ENCODE measurements around the gene TMEM131.
A peak's percentile ranks its signal among the peaks of the same experiment; 100 is the strongest.

TMEM131 gene

DNA sequence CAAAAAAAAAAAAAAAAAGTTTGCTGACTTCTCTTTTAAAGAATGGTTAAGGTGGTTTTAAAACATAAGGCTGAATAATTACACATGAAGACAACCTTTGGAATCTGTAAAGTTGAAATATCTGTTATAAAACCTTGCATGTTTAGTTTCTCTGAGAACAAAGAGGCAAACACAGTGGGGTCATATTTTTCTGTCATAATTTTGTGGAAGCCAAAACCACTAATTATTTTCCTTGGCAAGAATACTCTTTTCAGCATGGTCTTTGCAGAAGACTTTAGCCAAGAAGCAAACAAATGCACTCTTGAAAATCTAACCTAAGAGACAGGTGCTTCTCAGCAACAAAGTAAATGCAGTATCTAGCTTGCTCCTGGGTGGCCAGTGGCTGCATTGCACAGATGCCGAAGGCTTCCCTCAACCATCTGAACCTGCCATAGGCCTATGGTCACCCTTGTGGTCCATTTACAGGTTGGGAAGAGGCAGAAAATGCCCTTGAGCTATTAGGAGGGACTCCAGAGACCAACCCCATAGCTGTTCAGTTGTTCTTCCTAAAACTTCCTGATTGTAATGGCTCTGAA lies 237.5 kb downstream of the TMEM131 start:
- peak; percentile 59 for DNase-seq (ENCODE audit: low read depth, low spot score)
- no peak overlapping the region for H3K4me3 ChIP-seq (ENCODE audit: low read depth, low read length)
- TF ChIP-seq, protein P1, sequence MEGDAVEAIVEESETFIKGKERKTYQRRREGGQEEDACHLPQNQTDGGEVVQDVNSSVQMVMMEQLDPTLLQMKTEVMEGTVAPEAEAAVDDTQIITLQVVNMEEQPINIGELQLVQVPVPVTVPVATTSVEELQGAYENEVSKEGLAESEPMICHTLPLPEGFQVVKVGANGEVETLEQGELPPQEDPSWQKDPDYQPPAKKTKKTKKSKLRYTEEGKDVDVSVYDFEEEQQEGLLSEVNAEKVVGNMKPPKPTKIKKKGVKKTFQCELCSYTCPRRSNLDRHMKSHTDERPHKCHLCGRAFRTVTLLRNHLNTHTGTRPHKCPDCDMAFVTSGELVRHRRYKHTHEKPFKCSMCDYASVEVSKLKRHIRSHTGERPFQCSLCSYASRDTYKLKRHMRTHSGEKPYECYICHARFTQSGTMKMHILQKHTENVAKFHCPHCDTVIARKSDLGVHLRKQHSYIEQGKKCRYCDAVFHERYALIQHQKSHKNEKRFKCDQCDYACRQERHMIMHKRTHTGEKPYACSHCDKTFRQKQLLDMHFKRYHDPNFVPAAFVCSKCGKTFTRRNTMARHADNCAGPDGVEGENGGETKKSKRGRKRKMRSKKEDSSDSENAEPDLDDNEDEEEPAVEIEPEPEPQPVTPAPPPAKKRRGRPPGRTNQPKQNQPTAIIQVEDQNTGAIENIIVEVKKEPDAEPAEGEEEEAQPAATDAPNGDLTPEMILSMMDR (IDR thresholded peaks at IDR 0.05; ENCODE audit: low read depth, low read length): no peak
- in situ Hi-C loops (cut with HindIII; ENCODE audit: low sequenced_read_pairs): no loop called here

DNA sequence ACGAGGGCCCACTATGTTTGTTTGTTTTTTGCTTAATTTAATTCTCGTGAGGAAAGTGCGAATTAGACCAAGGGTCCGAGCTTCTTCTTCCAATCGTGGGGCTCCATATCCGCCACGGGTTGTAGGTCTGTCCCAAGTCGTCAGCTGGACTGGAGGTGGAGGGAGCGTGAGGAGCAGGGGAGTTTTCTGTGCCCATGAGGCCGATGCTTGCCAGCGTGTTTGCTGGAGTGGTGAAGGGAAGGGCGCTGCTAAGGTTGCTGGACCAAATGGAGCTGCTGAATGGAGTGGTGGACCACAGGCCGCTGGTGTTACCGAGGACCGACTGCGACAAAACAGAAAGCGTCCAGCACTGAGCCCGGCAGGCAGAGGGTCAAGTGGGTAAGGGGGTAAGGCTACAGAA lies 238.7 kb downstream of the TMEM131 start:
- no peak overlapping the region for H3K4me3 ChIP-seq (ENCODE audit: low read depth, low read length)
- in situ Hi-C loops (cut with HindIII; ENCODE audit: low sequenced_read_pairs): no loop called here
- TF ChIP-seq, protein P1 (IDR thresholded peaks at IDR 0.05; ENCODE audit: low read depth, low read length): no peak
- DNase-seq (ENCODE audit: low read depth, low spot score): no peak

DNA sequence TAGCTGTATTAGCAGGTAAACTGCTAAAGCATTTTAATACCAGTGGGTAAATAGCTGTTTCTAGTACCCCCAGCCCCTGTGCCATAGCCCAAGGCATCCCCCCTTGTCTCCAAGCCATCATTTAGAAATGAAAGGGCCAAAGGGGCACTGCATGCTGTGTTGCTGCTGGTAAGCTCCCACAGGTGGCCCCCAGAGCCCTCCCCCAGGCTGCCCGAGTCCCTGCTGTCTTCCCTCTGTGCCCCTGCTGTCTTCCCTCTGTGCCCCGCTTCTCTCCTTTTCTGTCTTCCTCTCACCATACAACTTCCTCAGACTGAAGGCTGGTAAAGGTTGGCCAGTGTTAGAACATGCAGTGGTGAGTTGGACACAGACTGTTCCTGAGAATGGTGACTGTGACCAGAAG lies 240.3 kb downstream of the TMEM131 start:
- in situ Hi-C loops (cut with HindIII; ENCODE audit: low sequenced_read_pairs): no loop called here
- no peak overlapping the region for H3K4me3 ChIP-seq (ENCODE audit: low read depth, low read length)
- TF ChIP-seq, protein P1 (IDR thresholded peaks at IDR 0.05; ENCODE audit: low read depth, low read length): no peak
- DNase-seq (ENCODE audit: low read depth, low spot score): no peak

DNA sequence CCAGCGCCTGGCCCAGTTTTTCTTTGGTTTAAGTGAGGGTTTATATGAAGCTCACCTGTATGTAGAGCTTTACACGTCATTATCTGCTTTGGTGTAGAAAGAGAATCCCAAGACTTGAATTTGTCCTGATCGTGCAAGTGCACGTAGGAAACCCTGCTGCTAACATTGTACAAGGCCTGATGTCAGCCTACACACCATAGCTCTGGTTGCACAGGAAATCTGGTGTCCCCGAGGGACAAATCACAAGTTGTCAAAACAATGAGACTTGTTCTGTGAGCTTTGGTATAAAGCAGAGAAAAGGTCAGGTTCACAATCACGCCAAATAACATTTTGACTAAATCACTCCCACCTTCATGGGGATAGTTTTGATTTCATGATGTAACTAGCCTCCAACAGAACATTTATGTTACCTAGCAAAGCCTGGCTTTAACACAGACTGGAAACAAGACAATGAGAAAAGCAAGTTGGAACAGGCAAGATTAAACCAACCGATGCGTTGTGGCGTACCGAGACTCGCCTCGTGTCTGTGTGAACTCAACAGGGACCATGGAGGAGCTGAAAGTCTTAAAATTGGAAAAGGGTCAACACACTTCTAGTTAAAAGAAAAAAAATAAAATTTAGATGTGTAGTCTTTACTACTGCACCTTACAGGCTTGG lies 240.9 kb downstream of the TMEM131 start:
- TF ChIP-seq, protein P1 (IDR thresholded peaks at IDR 0.05; ENCODE audit: low read depth, low read length): no peak
- DNase-seq (ENCODE audit: low read depth, low spot score): no peak
- no peak overlapping the region for H3K4me3 ChIP-seq (ENCODE audit: low read depth, low read length)
- in situ Hi-C loops (cut with HindIII; ENCODE audit: low sequenced_read_pairs): no loop called here

DNA sequence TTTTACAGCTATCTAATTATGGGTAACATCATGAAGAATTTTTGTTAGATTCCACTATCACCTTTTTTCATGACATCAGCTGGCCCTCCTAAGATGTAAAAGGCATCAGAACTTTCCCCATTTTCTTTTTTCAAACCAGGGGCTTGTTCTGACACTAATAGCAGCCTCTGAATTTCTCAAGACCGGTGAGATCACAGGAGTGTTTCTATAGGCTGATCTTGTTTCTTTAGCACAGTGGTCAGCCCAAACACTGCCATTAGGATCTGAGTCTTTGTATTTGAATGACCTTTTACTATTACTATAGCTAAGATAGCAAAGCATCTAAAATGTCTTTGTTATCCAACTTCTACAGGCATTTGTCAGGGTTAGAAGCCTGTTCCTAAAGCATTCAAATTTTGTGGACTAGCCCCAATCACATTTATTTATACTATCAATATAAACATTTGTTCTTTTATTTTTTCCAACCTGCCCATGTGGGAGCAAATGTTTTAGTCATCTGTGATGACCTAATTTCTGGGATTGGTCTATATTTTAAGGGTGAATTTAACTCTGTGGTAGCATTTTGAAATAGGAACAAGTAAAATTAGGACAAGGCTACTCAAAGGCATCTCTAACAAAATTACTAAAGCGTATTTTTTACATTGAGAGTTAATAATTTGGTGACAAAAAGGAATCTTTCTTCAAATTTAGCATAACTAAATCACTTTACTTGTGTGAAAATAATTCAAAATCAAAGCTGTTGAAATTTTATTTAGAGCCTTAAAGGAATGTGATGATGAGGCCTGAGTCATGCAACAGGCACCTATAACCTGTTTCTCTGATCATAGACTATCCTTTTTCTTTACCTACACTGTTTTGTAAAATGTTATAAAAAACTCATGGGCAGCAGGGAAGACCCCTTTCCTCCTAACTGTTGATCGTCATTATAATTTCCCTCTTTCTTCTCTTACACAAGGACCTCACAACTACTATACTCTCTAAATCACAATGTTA lies 243.1 kb downstream of the TMEM131 start:
- no peak for DNase-seq (ENCODE audit: low read depth, low spot score)
- in situ Hi-C loops (cut with HindIII; ENCODE audit: low sequenced_read_pairs): no loop called here

DNA sequence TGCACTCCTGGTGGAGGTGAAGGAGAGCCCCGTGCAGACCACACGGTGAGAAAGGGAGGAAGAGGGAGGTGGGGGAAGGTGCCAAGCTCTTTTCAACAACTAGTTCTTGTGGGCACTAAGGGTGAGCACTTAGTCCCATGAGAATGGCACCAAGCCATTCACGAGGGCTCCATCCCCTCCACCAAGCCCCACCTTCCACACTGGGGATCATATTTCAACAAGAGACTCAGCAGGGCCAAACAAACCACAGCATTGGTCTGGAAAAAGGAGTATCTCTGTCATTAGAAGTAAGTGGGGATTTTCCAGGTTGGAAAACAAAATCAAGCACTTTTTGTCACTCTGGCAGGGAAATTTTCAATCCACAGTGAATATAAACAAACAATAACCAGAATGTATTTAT lies 244.0 kb downstream of the TMEM131 start:
- TF ChIP-seq, protein P1 (IDR thresholded peaks at IDR 0.05; ENCODE audit: low read depth, low read length): no peak
- peak; percentile 54 for DNase-seq (ENCODE audit: low read depth, low spot score)
- in situ Hi-C loops (cut with HindIII; ENCODE audit: low sequenced_read_pairs): no loop called here
- no peak overlapping the region for H3K4me3 ChIP-seq (ENCODE audit: low read depth, low read length)

More for the DNA sequence above, 243.1 kb downstream of the TMEM131 start:
- H3K4me3 ChIP-seq (ENCODE audit: low read depth, low read length): no peak overlapping the region
- TF ChIP-seq, protein P1 (IDR thresholded peaks at IDR 0.05; ENCODE audit: low read depth, low read length): no peak

Measured in astrocyte of the spinal cord (primary cell).